ENCODE results near the gene WFDC9.
"Not testable (repeated sequence)": the region's sequence is repeated elsewhere in the genome, so short reads cannot be mapped to it uniquely, and the experiment has no call there.

Gene WFDC9

DNA sequence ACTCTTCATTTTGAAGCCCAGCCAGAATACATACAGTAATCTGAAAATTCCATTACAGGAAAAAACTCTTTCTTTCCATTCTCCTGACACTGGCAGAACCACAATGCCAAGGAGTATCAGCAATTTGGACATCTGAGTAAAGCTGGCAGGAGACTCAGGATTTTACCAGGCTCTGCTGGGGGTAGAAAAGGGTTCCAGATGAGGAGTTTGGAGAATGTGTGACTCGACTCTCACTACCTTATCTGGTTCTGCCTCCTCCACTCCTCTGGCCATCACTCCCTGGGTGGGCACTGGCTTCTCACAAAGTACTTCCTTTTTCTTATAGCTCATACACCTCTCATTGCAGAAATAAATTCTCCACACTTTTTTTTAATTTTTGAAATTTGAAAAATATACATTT, 41.4 kb downstream of the WFDC9 start:
- no peak for DNase-seq

DNA sequence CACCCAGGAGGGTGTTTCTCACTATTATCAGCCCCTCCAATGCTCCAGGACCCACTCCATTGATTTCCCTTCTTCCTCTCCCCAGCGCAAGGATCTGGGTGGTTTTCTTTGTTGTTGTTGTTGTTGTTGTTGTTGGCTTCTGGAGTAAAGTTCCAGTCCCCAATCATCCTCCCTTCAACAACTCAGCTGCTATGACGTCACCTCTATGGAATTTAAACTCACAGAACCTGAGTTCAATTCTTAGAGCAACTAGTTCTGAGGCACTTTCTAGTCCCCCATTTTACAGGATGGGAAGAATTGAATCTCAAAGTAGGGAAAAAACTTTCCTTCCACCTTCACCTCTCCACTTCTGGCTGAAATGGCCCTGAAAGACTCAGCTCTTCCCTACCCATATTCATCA, 42.3 kb downstream of the WFDC9 start:
- no peak for DNase-seq

DNA sequence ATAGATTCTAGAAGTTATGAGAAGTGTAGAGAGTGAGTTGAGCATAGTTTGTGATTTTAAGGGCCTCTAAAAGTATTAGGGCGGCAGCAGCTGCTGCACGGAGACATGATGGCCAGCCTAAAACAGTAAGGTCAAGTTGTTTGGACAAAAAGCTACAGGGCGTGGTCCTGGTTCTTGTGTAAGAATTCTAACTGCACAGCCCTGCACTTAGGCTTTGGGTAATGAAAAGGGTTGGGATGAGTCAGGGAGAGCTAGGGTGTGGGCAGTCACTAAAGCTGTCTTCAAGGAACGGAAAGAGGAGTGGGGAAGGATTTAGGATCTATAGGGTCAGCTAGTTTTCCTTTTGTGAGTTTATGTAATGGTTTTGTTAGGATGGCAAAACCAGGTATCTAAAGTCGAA, 45.1 kb downstream of the WFDC9 start:
- DNase-seq = not testable (repeated sequence)

DNA sequence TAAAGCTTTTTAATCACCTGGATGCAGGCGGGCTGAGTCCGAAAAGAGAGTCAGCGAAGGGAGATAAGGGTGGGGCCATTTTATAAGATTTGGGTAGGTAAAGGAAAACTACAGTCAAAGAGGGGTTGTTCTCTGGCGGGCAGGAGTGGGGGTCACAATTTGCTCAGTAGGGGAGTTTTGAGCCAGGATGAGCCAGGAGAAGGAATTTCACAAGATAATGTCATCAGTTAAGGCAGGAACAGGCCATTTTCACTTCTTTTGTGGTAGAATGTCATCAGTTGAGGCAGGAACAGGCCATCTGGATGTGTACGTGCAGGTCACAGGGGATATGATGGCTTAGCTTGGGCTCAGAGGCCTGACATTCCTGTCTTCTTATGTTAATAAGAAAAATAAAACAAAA, 46.8 kb downstream of the WFDC9 start:
- not testable (repeated sequence) for DNase-seq

DNA sequence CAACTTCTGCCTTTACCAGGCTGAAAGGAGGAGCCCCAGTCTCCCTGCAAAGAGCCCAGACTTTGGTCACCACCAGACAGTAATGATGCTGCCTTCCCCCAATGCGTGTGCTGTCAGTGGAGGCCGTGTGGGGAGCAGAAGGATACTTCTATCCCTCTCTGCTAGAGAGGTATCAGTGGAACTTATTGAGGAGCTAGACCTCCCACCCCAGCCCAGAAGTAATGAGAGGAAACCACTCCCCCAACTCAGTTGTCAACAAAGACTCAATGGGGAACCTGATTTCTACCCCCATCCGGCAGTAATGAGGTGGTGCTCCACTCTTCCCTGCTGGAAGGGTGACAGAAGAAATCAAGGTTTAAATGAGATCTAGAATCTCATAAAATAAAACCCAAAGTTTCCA, 47.6 kb downstream of the WFDC9 start:
- DNase-seq = no peak

DNA sequence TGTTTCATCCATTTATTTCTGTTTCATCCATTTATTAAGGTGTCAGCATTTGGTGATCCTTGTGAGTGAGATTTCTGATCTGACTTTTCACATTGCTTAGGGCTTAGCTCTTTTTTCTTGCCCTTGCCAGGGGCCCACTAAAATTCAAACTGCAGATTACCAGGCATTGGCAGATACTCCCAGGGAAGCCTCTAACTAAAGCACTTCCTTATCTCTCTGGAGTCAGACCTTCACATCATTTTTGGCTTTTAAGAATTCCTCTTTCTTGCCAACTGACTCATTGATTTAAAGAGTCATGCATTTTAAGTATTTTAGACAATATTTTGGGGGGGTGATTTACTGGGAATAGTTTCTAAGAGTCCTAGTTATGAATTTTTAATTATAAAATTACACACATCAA, 49.4 kb downstream of the WFDC9 start:
- no peak for DNase-seq

DNA sequence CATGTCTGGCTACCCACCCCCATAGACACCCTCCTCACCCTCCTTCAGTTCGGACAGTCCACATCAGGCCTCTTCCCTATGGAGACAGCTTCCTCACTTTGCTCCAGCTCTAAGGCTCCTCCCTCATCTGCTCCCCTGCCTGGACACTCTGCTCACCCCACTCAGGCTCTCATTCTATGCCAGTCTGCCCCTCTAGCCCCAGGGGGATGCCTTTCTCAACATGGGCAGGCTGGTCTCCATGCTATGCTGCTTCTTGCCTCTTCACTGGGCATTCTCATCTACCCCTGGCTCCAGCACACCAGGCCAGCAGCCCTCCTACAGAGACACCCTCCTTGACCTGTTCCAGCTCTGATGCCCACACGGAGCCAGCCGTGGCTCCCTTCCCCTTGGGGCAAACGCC, 51.9 kb downstream of the WFDC9 start, which contains the start of gene WFDC8:
WFDC8 (minus strand) TSS at position 101 of the 400 bp plus-strand sequence; CDS start at position 64, 37 bp downstream.
- DNase-seq = no peak

DNA sequence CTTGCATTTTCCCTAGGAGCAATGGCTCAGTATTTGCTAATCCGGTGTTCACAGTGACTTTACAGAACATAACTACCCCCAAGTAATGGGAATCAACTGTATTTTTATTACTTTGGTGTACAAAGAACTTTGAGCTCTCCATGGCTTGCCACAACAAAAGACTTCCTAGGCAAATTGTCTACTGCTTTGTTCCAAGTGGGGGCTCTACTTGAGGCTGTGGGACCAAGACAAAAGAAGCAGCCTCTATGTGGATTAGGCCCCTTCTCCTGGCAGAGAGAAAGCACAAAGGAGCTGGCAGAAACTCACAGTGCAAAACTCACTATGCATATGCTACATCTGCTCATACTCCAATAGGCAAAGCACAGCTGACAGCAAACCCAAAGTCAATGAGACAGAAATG, 52.9 kb downstream of the WFDC9 start:
- no peak for DNase-seq

DNA sequence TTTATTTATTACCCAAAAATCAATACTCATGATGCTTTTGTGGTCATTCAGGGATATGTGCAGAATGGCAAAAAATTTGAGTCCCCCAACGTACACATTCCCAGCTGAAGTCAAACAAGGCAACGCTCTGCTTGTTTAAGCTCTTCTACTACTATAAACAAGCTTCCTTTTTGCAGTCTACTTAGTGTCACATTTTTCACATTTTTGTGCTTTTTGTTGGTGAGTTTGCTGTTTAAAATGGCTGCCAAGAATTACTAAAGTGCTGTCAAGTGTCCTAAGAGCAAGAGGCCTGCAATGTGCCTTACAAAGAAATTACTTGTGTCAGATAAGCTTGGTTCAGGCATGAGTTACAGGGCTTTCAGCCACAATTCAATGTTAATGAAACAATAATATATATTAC, 54.1 kb downstream of the WFDC9 start:
- no peak for DNase-seq

DNA sequence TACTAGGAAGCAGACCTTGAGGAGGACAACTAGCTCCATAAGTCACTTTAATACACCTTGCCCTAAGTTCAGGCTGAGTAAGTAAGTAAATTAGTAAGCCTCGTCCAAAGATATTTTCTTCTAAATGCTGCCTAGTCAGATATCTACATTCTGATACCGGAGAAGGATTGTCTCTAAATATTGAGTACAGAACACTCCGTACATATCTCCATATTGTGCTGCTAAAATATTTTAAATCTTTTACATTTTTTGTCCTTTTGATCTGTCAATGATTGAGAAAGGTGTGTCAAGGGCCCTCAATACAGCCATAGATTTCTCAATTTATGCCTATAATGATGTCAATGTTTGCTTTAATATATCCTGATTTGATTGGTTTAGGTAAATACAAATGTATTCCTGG, 55.2 kb downstream of the WFDC9 start:
- DNase-seq = no peak

DNA sequence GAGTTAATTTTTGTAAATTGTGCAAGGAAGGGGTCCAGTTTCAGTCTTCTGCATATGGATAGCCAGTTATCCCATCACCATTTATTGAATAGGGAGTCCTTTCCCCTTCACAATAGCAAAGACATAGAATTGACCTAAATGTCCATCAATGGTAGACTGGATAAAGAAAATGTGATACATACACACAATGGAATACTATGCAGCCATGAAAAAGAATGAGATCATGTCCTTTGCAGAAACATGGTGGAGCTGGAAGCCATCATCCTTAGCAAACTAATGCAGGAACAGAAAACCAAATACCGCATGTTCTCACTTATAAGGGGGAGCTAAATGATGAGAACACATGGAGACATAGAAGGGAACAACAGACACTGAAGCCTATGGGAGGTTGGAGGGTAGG, 61.4 kb downstream of the WFDC9 start:
- DNase-seq = not testable (repeated sequence)

DNA sequence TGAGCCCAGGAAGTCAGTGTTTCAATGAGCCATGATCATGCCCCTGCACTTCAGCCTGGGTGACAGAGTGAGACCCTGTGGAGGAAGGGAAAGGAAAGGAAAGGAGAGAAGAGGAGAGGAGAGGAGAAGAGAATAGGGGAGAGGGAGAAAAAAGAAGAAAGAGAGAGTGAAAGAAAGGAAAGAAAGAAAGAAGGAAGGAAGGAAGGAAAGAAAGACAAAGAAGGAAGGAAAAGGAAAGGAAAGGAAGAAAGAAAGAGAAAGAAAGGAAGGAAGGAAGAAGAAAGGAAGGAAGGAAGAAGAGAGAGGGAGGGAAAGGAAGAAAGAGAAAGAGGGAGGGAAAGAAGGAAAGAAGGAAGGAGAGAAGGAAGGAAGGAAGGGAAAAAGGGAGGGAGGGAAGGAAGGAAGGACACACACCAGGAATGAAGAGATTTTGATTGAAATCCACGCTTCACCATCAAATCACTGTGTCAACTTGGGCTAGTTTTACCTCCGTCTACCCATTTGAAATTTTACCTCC, 66.3 kb downstream of the WFDC9 start:
- DNase-seq = no peak

All from activated CD4-positive, alpha-beta T cell treated with anti-CD3 and anti-CD28 coated beads, Interleukin-10, Interleukin-2, amounts not matched to agents 100 ng/mL and 50 ng/mL, durations not matched to agents 16 hours and 8 hours (primary cell).